ENCODE measurements around the gene WDR59.

Gene WDR59

GRCh38 chr16:74975591-74975990 lies 9.3 kb downstream of the WDR59 start:
- H3K4me3 ChIP-seq (ENCODE audit: low read length), result no peak overlapping the region
- TF ChIP-seq ZNF274 (IDR thresholded peaks at IDR 0.05; ENCODE audit: low read depth, low read length), result no peak

- H3K4me3 ChIP-seq (ENCODE audit: low read length), result no peak overlapping the region
- no peak for TF ChIP-seq ZNF274 (IDR thresholded peaks at IDR 0.05; ENCODE audit: low read depth, low read length)
Observed at GRCh38 chr16:74973304-74973703, 11.6 kb downstream of the WDR59 start.

DNA sequence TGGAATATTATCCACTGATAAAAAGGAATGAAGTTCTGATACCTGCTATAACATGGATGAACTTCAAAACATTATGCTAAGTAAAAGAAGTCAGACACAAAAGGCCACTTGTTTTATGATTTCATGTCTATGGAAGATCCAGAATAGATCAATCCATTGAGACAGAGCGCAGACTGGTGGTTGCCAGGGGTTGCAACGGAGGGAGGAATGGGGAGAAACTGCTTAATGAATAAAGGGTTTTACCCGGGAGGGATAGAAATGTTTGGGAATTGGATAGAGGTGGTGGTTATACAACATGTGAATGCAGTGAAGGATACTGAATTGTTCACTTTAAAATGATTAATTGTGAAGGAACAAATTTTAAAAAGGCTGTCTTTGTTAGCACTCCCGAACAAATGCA lies 30.2 kb downstream of the WDR59 start:
- no peak for TF ChIP-seq ZNF274 (IDR thresholded peaks at IDR 0.05; ENCODE audit: low read depth, low read length)
- H3K4me3 ChIP-seq (ENCODE audit: low read length), result no peak overlapping the region

DNA sequence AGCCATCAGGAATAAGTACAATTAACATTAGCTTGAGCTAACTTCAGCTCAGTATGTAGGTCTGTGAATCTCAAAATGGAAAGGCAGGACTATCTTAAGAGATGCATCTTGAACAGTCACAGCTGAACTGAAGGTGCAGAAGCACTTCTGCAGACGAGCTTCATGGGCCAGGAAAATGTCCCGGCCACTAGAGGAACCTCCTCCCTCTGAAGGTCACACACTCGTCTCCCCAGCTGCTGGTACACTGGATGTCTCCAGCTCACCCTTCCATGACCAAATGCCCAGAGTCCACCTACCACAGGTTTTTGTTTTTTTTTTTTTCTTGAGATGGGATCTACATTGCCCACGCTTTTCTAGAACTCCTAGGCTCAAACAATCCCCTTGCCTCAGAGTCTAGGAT lies 33.2 kb downstream of the WDR59 start:
- no peak for TF ChIP-seq ZNF274 (IDR thresholded peaks at IDR 0.05; ENCODE audit: low read depth, low read length)
- H3K4me3 ChIP-seq (ENCODE audit: low read length), result no peak overlapping the region

DNA sequence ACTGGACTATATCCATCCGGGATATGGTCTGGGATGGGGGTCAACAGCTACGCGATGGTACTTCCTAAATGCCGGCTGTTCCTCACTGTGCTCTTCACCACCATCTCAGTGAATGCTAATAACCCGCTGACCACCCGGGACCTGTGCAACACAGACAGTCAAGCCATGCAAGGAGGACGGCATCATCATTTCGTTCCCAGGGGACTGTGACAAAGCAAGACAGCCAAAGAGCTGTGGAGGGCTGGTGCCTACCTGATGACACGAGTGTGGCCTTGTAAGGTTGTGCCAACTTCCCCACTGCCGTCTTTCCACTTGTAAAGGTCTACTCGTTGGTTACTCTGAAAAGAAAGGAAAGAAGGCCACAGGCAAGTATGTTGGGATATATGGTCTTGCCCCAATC lies 33.7 kb downstream of the WDR59 start:
- no peak for TF ChIP-seq ZNF274 (IDR thresholded peaks at IDR 0.05; ENCODE audit: low read depth, low read length)
- H3K4me3 ChIP-seq (ENCODE audit: low read length), result no peak overlapping the region

- no peak overlapping the region for H3K4me3 ChIP-seq (ENCODE audit: low read length)
- no peak for TF ChIP-seq ZNF274 (IDR thresholded peaks at IDR 0.05; ENCODE audit: low read depth, low read length)
Observed at GRCh38 chr16:74950511-74950910, 34.4 kb downstream of the WDR59 start.

- no peak for TF ChIP-seq ZNF274 (IDR thresholded peaks at IDR 0.05; ENCODE audit: low read depth, low read length)
- no peak overlapping the region for H3K4me3 ChIP-seq (ENCODE audit: low read length)
Observed at GRCh38 chr16:74949309-74949708, 35.6 kb downstream of the WDR59 start.

DNA sequence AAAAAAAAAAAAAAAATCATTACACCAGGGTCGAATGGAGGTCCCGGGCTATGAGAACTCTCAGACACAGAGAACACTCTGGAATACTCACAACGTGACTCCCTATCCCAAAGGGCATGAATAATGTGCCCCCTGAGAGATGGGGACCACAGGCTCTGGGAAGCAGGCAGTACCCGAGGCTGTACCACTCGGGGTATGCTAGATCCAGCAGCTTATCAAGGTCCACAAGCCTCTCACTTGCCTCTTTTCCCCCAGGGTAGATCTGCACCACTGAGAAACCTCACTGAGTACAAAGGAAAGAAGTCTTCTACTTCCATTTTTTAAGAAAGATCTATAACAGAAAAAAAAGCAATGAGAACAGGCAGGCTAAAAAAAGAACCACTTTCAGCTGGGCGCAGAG lies 40.5 kb downstream of the WDR59 start:
- TF ChIP-seq ZNF274 (IDR thresholded peaks at IDR 0.05; ENCODE audit: low read depth, low read length), result no peak
- no peak overlapping the region for H3K4me3 ChIP-seq (ENCODE audit: low read length)

DNA sequence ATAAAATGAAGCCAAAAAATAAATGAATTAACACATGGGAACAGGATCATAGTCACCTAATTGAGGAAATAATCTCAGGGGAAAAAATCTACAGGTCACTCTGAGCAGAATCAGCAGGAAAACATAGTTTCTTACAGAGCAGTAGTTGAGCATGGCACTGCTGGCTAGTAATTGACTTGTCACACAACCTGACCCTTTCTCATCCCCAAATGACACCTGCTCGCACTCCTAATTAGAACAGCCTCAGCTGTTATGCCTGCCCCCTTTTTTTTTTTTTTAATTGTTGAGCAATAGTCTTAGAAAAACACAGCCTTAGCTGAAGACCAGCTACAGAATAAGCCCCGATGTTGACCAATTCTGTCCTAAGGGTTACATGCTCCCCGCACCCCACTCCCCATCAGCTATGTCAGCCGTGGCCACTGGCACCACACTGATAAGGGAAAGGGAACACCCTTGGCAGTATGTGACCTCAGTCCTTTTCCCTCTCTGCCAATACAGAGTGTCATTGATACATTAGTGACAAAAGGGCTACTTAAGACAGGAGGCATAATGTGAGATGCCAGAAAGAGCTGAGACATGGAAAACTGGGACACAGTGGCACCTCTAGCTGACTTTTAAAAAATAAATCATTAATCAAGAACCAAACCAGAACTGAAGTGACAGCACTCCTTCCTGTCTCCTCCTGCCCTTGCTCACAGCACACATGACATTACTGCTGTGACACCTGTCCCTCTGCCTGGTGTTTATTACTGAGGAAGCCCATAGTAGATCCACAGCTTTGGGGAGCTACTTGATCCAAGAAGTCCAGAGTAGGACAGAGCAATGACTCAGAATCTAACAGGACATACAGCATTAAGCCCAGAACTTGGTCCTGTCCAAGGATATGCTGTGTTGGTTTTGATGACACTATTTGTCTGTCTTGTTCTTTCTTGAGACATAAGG lies 41.7 kb downstream of the WDR59 start:
- H3K4me3 ChIP-seq (ENCODE audit: low read length), result no peak overlapping the region
- TF ChIP-seq ZNF274 (IDR thresholded peaks at IDR 0.05; ENCODE audit: low read depth, low read length), result no peak

- no peak overlapping the region for H3K4me3 ChIP-seq (ENCODE audit: low read length)
- no peak for TF ChIP-seq ZNF274 (IDR thresholded peaks at IDR 0.05; ENCODE audit: low read depth, low read length)
Observed at GRCh38 chr16:74942566-74942965, 42.4 kb downstream of the WDR59 start.

DNA sequence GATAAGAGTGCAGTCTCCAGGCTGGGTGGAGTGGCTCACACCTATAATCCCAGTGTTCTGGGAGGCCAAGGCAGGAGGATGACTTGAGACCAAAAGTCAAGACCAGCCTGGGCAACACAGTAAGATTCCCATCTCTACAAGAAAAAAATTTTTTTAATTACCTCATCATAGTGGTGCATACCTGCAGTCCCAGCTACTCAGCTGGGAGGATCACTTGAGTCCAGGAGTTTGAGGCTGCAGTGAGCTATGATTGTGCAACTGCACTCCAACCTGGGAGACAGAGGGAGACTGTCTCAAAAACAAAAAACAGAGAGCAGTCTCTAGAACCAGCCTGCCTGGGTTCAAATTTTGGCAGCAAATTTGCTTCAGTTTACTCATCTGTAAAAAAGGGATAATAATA lies 45.2 kb downstream of the WDR59 start:
- no peak for TF ChIP-seq ZNF274 (IDR thresholded peaks at IDR 0.05; ENCODE audit: low read depth, low read length)
- H3K4me3 ChIP-seq (ENCODE audit: low read length), result no peak overlapping the region

GRCh38 chr16:74936902-74937560 lies 47.9 kb downstream of the WDR59 start:
- TF ChIP-seq ZNF274 (IDR thresholded peaks at IDR 0.05; ENCODE audit: low read depth, low read length), result no peak
- no peak overlapping the region for H3K4me3 ChIP-seq (ENCODE audit: low read length)

- no peak overlapping the region for H3K4me3 ChIP-seq (ENCODE audit: low read length)
- no peak for TF ChIP-seq ZNF274 (IDR thresholded peaks at IDR 0.05; ENCODE audit: low read depth, low read length)
Observed at GRCh38 chr16:74931445-74931844, 53.5 kb downstream of the WDR59 start.

DNA sequence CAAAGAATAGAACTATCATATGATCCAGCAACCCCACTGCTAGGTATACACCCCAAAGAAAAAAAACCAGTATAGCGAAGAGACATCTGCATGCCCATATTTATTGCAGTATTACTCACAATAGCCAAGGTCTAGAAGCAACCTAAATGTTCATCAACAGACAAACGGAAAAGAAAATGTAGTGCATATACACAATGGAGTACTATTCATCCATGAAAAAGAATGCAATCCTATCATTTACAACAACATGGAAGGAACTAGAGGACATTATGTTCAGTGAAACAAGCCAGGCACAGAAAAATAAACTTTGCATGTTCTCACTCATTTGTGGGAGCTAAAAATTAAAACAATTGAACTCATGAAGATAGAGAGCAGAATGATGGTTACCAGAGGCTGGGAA lies 55.3 kb downstream of the WDR59 start:
- H3K4me3 ChIP-seq (ENCODE audit: low read length), result no peak overlapping the region
- TF ChIP-seq ZNF274 (IDR thresholded peaks at IDR 0.05; ENCODE audit: low read depth, low read length), result no peak

GRCh38 chr16:74926805-74927204 lies 58.1 kb downstream of the WDR59 start:
- H3K4me3 ChIP-seq (ENCODE audit: low read length), result no peak overlapping the region
- TF ChIP-seq ZNF274 (IDR thresholded peaks at IDR 0.05; ENCODE audit: low read depth, low read length), result no peak

Measured in GM08714 (cell line).